ENCODE data around the gene MISP. TPM values are rescaled to one million over a fixed set of nuclear protein-coding genes. Genes with fewer than 3 reads are reported as not detected.

MISP gene
- total and polyA plus RNA-seq, 2 of the 13 experiments (the other 11 are each of a cell fraction or from before 2014, with no cell fraction given): 0.67 to 1.3 TPM

- no peak for TF ChIP-seq MAFK (conservative IDR thresholded peaks at IDR 0.05 in 1 of 2, IDR thresholded peaks at IDR 0.05 in 1 of 2; ENCODE audit: low read length in 2 of 2)
- TF ChIP-seq NFIB (CRISPR knock-in tag; IDR thresholded peaks at IDR 0.05; ENCODE audit: borderline replicate concordance): no peak
- peak; percentile 77; the same call in 1 of the 2 replicates for TF ChIP-seq ZNF280B (CRISPR knock-in tag; IDR thresholded peaks at IDR 0.05; ENCODE audit: borderline replicate concordance)
- no peak for TF ChIP-seq ZNF34 (CRISPR knock-in tag; IDR thresholded peaks at IDR 0.05; ENCODE audit: borderline replicate concordance)
- TF ChIP-seq DPF2 (CRISPR knock-in tag; IDR thresholded peaks at IDR 0.05; ENCODE audit: borderline replicate concordance, low read depth): peak; percentile 19; the same call in 1 of the 2 replicates
- no peak; a peak in 2 of 4 replicates for TF ChIP-seq KLF16 (CRISPR knock-in tag; IDR thresholded peaks at IDR 0.05)
- TF ChIP-seq, protein P1, sequence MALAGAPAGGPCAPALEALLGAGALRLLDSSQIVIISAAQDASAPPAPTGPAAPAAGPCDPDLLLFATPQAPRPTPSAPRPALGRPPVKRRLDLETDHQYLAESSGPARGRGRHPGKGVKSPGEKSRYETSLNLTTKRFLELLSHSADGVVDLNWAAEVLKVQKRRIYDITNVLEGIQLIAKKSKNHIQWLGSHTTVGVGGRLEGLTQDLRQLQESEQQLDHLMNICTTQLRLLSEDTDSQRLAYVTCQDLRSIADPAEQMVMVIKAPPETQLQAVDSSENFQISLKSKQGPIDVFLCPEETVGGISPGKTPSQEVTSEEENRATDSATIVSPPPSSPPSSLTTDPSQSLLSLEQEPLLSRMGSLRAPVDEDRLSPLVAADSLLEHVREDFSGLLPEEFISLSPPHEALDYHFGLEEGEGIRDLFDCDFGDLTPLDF (CRISPR knock-in tag; IDR thresholded peaks at IDR 0.05): no peak
- no peak for TF ChIP-seq SMAD3 (CRISPR knock-in tag; IDR thresholded peaks at IDR 0.05)
- TF ChIP-seq PPARG (CRISPR knock-in tag; conservative IDR thresholded peaks at IDR 0.05): 0 out of 2 replicates have a peak, but pooled peaks have one; percentile 25
- TF ChIP-seq, protein P2, sequence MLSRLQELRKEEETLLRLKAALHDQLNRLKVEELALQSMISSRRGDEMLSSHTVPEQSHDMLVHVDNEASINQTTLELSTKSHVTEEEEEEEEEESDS (CRISPR knock-in tag; IDR thresholded peaks at IDR 0.05; ENCODE audit: borderline replicate concordance): no peak
- TF ChIP-seq ZNF569 (CRISPR knock-in tag; IDR thresholded peaks at IDR 0.05; ENCODE audit: borderline replicate concordance): no peak
- no peak for TF ChIP-seq FOXJ3 (CRISPR knock-in tag; IDR thresholded peaks at IDR 0.05; ENCODE audit: borderline replicate concordance)
- peak; percentile 76 for TF ChIP-seq ARNT2 (CRISPR knock-in tag; IDR thresholded peaks at IDR 0.05; ENCODE audit: low read depth)
- TF ChIP-seq, protein P3, sequence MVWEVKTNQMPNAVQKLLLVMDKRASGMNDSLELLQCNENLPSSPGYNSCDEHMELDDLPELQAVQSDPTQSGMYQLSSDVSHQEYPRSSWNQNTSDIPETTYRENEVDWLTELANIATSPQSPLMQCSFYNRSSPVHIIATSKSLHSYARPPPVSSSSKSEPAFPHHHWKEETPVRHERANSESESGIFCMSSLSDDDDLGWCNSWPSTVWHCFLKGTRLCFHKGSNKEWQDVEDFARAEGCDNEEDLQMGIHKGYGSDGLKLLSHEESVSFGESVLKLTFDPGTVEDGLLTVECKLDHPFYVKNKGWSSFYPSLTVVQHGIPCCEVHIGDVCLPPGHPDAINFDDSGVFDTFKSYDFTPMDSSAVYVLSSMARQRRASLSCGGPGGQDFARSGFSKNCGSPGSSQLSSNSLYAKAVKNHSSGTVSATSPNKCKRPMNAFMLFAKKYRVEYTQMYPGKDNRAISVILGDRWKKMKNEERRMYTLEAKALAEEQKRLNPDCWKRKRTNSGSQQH (CRISPR knock-in tag; IDR thresholded peaks at IDR 0.05; ENCODE audit: low read depth): peak; percentile 54; the same call in 1 of the 2 replicates
- peak; percentile 72; the same call in 1 of the 2 replicates for TF ChIP-seq ZSCAN9 (CRISPR knock-in tag; IDR thresholded peaks at IDR 0.05; ENCODE audit: borderline replicate concordance)
- peak; percentile 90 for TF ChIP-seq HNF4A (CRISPR knock-in tag; IDR thresholded peaks at IDR 0.05)
- peak; percentile 58; the same call in 1 of the 2 replicates for TF ChIP-seq ZNF605 (CRISPR knock-in tag; IDR thresholded peaks at IDR 0.05)
- TF ChIP-seq PLRG1 (conservative IDR thresholded peaks at IDR 0.05): no peak
- TF ChIP-seq HOXA3 (CRISPR knock-in tag; IDR thresholded peaks at IDR 0.05): peak; percentile 54
- TF ChIP-seq KLF13 (CRISPR knock-in tag; IDR thresholded peaks at IDR 0.05): no peak
- TF ChIP-seq TCF12 (IDR thresholded peaks at IDR 0.05): no peak
- TF ChIP-seq TCF12 (CRISPR knock-in tag; IDR thresholded peaks at IDR 0.05): peak; percentile 79; the same call in 1 of the 2 replicates
- TF ChIP-seq HIC2 (CRISPR knock-in tag; IDR thresholded peaks at IDR 0.05; ENCODE audit: low read depth): peak; percentile 94
- TF ChIP-seq GLI4 (CRISPR knock-in tag; IDR thresholded peaks at IDR 0.05; ENCODE audit: borderline replicate concordance): peak; percentile 71; the same call in 1 of the 2 replicates
Observed at GRCh38 chr19:739998-740715, 10.8 kb upstream of the MISP start (continued).

All from HepG2 (cell line).